NCI-H1436 (cell line): ENCODE data around the gene NEUROG2.
"Not testable (repeated sequence)": the region's sequence is repeated elsewhere in the genome, so short reads cannot be mapped to it uniquely, and the experiment has no call there.

ENCODE experiments used
- DNase-seq: peaks from one replicate; lab custom pipeline; 2025; lab: John Stamatoyannopoulos, UW

NEUROG2 gene

DNA sequence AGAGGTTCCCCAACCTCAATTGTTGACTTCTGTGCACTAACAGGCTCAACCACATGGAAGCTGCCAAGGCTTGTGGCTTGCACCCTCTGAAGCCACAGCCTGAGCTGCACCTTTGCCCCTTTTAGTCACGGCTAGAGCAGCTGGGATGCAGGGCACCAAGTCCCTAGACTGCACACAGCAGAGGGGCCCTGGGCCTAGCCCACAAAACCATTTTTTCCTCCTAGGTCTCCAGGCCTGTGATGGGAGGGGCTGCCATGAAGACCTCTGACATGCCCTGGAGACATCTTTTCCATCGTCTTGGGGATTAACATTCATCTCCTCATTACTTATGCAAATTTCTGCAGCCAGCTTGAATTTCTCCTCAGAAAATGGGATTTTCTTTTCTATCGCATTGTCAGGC lies 25.2 kb downstream of the NEUROG2 start:
- DNase-seq, result not testable (repeated sequence)

DNA sequence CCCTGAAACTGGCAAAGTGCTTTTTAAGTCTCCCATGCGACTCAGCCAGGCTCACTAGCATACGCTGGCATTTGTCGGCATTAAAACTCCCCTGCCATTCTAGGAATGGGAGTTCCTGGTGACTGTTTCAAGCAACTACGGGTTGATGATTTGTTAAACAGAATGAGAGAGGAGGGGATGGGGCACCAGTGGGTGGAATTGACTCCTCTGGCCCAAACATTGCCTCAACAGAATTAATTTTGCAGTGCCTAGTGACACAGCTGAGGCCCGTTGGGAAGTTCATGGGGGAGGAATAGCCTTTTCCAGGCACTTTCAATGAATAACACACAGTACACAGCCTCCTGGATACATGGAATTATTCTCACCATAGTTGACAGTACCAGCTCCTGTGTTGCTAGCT lies 30.1 kb downstream of the NEUROG2 start:
- DNase-seq, result no peak

DNA sequence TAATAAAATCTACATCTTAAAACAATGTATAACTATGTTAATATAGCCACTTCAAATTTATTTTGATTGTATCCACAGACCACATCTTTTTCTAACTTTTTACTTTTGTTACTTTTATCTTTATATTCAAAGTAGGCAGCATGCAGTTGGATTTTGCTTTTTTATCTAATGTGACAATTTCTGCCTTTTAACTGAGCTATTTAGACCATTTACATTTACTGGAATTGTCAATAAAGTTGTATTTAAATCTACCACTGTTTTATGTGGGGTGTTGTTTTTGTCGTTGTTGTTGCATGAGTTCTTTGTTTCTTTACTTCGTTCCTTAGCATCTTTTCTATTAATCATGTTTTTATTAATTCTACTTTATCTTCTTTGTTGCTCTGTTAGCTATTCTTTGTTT lies 42.0 kb downstream of the NEUROG2 start:
- no peak for DNase-seq

DNA sequence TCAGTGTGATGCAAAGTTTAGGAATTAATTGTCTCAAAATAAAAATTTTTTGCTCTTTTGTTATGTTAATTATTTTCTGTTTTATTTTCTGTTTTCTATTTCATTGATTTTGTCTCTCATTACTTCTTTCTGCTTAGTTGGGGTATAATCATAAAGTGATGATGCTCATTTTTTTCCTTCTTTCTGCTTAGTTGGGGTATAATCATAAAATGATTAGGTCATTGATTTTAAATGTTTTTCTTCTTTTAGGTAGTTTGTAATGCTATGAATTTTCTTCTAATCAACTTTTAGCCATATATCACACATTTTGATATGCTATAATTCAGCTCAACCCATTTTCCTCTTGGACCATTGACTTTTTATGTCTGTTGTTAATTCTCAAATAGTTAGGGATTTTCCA lies 43.7 kb downstream of the NEUROG2 start:
- no peak for DNase-seq
